Left colon (tissue), 2 donors: ENCODE results near the gene TEP1. TPM values are rescaled to one million over a fixed set of nuclear protein-coding genes. Genes with fewer than 3 reads are reported as not detected.
"Not testable (repeated sequence)": the region's sequence is repeated elsewhere in the genome, so short reads cannot be mapped to it uniquely, and the experiment has no call there.

Experiments
- ATAC-seq: fragments of 200-7000 bp; cut with Tn5 transposase; one replicate; pipeline ENCODE4 v1.9.1; 2020; ENCODE audit warnings: mild to moderate bottlenecking, moderate library complexity
- DNase-seq, 2 donors: peaks; one replicate each; pipeline ENCODE4 v3.0.0-alpha.2; 2020
- intact Hi-C, 2 donors: fragments of 100-400 bp; cut with DNase I in 1 of 2; cut with micrococcal nuclease in 1 of 2; formaldehyde crosslinking; loops; one replicate each; pipeline versions ENCODE4 v1.11.2 to v1.14.0; 2022; cut with DNase I, micrococcal nuclease
- long read RNA-seq: library from polyadenylated mRNA; unstranded; transcript quantifications from one replicate; pipeline ENCODE4 v2.0.0, GENCODE V29; 2021
- total RNA-seq, 2 donors: library from RNA; stranded (reverse); fragmentation: NEBNext Ultra II Directional; extraction: Animal tissue kit (Norgen Biotek cat#: 25700); gene quantifications; one replicate each; pipeline ENCODE4 v1.2.1, GENCODE V29; 2021
- donor health status: DM: no; HTN: no; CAD: no.
- donor health status: DM: yes; HTN: yes; CAD: no.

The TEP1 gene
- 10 to 100 TPM; 72.1 to 74.3 TPM for total RNA-seq
- long read RNA-seq, partial matches to known transcripts: 13 of 18 reads
- long read RNA-seq, other reads (novel, unspliced or antisense): 5 of 18 reads

- peak; percentile 76 for ATAC-seq
- DNase-seq: peak; percentile 92 to 95
- intact Hi-C loops: loop anchor here (10.0 kb wide), 3 partner anchors 52 to 272 kb away; partner anchors contain the start of genes ANG (in 2 of the 2), RNASE4 (in 2 of the 2), PIP4P1 (in 1 of the 2) and PNP (in 1 of the 2)
Observed at GRCh38 chr14:20412876-20413743, at the start of gene TEP1. Gene TEP1, minus strand, starts transcription at chr14:20413501. Its CDS starts 5,062 bp downstream, at chr14:20408439.

- peak; percentile 87 for ATAC-seq
- DNase-seq: peak; percentile 99 to 100
- intact Hi-C loops: loop anchor here in 1 of 2 donors (10.0 kb wide), 1 partner anchor 47 kb away; the partner anchor contains the start of gene TEP1
Observed at GRCh38 chr14:20461225-20462141, 48.2 kb upstream of the TEP1 start, which contains the start of gene PIP4P1. Gene PIP4P1, minus strand, starts transcription at chr14:20461434. Its CDS starts 109 bp downstream, at chr14:20461325.

GRCh38 chr14:20460458-20461224 lies 47.3 kb upstream of the TEP1 start:
- ATAC-seq: peak; percentile 57
- intact Hi-C loops: loop anchor here in 1 of 2 donors (10.0 kb wide), 1 partner anchor 46 kb away; the partner anchor contains the start of gene TEP1
- peak; percentile 77 to 86 for DNase-seq

- intact Hi-C loops: loop anchor here in 1 of 2 donors (10.0 kb wide), 1 partner anchor 113 kb away; the partner anchor contains the start of gene PARP2
- no peak for ATAC-seq
- DNase-seq: no peak
Observed at GRCh38 chr14:20458031-20458789, 44.9 kb upstream of the TEP1 start.

GRCh38 chr14:20456971-20457370 lies 43.7 kb upstream of the TEP1 start:
- DNase-seq (peak in 1 of 2 donors; percentile 31), ATAC-seq (no peak)
- intact Hi-C loops: loop anchor here in 1 of 2 donors (10.0 kb wide), 1 partner anchor 112 kb away; the partner anchor contains the start of gene PARP2

- no peak for DNase-seq
- ATAC-seq: peak; percentile 62
Observed at GRCh38 chr14:20455355-20456300, 42.3 kb upstream of the TEP1 start.

GRCh38 chr14:20454516-20455354 lies 41.4 kb upstream of the TEP1 start, which contains the start of the genes APEX1 and OSGEP:
Gene APEX1, plus strand, starts transcription at chr14:20455226. Its CDS starts 420 bp downstream, at chr14:20455646.
Gene OSGEP, minus strand, starts transcription at chr14:20454812. Its CDS starts 129 bp downstream, at chr14:20454683.
- ATAC-seq: peak; percentile 86
- peak; percentile 98 to 99 for DNase-seq
- intact Hi-C loops: loop anchor here in 1 of 2 donors (10.0 kb wide), 1 partner anchor 110 kb away; the partner anchor contains the start of gene PARP2

More at GRCh38 chr14:20455355-20456300, 42.3 kb upstream of the TEP1 start:
- intact Hi-C loops: loop anchor here in 1 of 2 donors (10.0 kb wide), 1 partner anchor 111 kb away; the partner anchor contains the start of gene PARP2

GRCh38 chr14:20452831-20453230 lies 39.5 kb upstream of the TEP1 start:
- not testable (repeated sequence) for DNase-seq, ATAC-seq
- intact Hi-C loops: loop anchor here in 1 of 2 donors (10.0 kb wide), 1 partner anchor 108 kb away; the partner anchor contains the start of gene PARP2

GRCh38 chr14:20446889-20447288 lies 33.6 kb upstream of the TEP1 start:
- ATAC-seq: no peak
- no peak for DNase-seq
- intact Hi-C loops: no loop called here

GRCh38 chr14:20443650-20444049 lies 30.3 kb upstream of the TEP1 start:
- DNase-seq, ATAC-seq, intact Hi-C loops: not testable (repeated sequence)

GRCh38 chr14:20441461-20441860 lies 28.2 kb upstream of the TEP1 start:
- ATAC-seq: no peak
- DNase-seq: no peak
- intact Hi-C loops: no loop called here

GRCh38 chr14:20440882-20441281 lies 27.6 kb upstream of the TEP1 start:
- intact Hi-C loops: no loop called here
- DNase-seq (no peak), ATAC-seq (peak; percentile 20)

- intact Hi-C loops: no loop called here
- DNase-seq (no peak), ATAC-seq (no peak)
Observed at GRCh38 chr14:20440465-20440864, 27.2 kb upstream of the TEP1 start.

- DNase-seq: no peak
- intact Hi-C loops: no loop called here
- no peak for ATAC-seq
Observed at GRCh38 chr14:20438664-20439063, 25.4 kb upstream of the TEP1 start.

- ATAC-seq (no peak), DNase-seq (no peak)
- intact Hi-C loops: no loop called here
Observed at GRCh38 chr14:20436363-20436755, 23.1 kb upstream of the TEP1 start.
